Measurements from ENCODE around the gene CHST11.

DNA sequence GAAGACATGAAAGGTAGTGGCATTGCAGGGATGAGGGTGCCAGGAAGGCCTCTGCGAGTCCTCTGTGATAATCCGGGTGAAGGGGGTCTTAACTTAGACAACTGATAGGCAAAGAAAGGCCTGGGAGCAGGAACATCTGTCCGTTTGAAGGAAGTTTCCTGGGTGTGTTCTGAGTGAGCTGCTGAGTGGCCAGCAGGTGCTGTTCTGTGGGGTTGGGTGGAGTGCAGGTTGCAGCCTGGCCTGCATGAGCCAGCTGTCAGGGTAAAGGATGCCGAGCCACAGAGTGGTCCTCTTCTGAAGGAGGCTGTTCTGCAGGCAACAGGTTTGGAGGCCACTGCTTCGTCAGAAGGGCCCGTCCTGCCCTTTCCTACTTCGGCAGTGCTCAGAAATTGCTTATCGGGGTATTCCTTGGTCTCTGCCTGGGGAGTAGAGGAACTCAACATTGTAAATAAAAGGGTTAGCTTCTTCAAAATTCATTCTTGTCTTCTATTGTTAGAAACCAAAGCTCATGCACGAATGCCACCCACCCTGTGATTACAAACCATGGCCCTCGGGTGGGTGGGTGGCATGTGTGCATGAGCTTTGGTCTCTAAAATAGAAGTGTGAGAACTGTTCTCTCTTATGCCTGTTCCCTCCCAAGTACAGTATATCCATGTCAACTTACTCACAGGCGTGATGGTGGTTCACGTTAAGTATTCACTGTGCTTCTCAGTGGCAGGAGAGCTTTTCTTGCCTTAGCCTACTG, 118.9 kb downstream of the CHST11 start:
- TF ChIP-seq, protein P1, sequence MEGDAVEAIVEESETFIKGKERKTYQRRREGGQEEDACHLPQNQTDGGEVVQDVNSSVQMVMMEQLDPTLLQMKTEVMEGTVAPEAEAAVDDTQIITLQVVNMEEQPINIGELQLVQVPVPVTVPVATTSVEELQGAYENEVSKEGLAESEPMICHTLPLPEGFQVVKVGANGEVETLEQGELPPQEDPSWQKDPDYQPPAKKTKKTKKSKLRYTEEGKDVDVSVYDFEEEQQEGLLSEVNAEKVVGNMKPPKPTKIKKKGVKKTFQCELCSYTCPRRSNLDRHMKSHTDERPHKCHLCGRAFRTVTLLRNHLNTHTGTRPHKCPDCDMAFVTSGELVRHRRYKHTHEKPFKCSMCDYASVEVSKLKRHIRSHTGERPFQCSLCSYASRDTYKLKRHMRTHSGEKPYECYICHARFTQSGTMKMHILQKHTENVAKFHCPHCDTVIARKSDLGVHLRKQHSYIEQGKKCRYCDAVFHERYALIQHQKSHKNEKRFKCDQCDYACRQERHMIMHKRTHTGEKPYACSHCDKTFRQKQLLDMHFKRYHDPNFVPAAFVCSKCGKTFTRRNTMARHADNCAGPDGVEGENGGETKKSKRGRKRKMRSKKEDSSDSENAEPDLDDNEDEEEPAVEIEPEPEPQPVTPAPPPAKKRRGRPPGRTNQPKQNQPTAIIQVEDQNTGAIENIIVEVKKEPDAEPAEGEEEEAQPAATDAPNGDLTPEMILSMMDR (IDR thresholded peaks at IDR 0.05), result no peak
- TF ChIP-seq POLR2A (IDR thresholded peaks at IDR 0.05), result no peak

Data from breast epithelium (tissue), 3 donors.